Measurements from ENCODE around the gene SRRM1. TPM values are rescaled to one million over a fixed set of nuclear protein-coding genes. Genes with fewer than 3 reads are reported as not detected.
A peak's percentile ranks its signal among the peaks of the same experiment; 100 is the strongest.

Gene SRRM1
- total RNA-seq, 4 donors from 2014 or later = 61.6 to 101 (median 89.0) TPM

GRCh38 chr1:24643363-24644099 is 429 bp downstream of the SRRM1 start:
- DNase-seq (ENCODE audit: low spot score) = no peak
- no peak for TF ChIP-seq CTCF (IDR thresholded peaks at IDR 0.05)
- peak; percentile 10 for ATAC-seq (ENCODE audit: low FRiP score)

GRCh38 chr1:24644100-24644384 is 940 bp downstream of the SRRM1 start:
- TF ChIP-seq CTCF (IDR thresholded peaks at IDR 0.05) = no peak
- DNase-seq (ENCODE audit: low spot score) = no peak
- no peak for ATAC-seq (ENCODE audit: low FRiP score)

GRCh38 chr1:24648919-24649318 is 5.8 kb downstream of the SRRM1 start:
- no peak for TF ChIP-seq CTCF (IDR thresholded peaks at IDR 0.05)
- ATAC-seq (ENCODE audit: low FRiP score) = no peak

GRCh38 chr1:24652382-24652781 is 9.3 kb downstream of the SRRM1 start:
- no peak for ATAC-seq (ENCODE audit: low FRiP score)
- TF ChIP-seq CTCF (IDR thresholded peaks at IDR 0.05) = no peak

More at GRCh38 chr1:24648919-24649318, 5.8 kb downstream of the SRRM1 start:
- no peak for DNase-seq (ENCODE audit: low spot score)

GRCh38 chr1:24654010-24654409 is 10.9 kb downstream of the SRRM1 start:
- ATAC-seq (ENCODE audit: low FRiP score) (no peak), DNase-seq (ENCODE audit: low spot score) (no peak)
- TF ChIP-seq CTCF (IDR thresholded peaks at IDR 0.05) = no peak

More at GRCh38 chr1:24652382-24652781, 9.3 kb downstream of the SRRM1 start:
- DNase-seq (ENCODE audit: low spot score) = no peak

GRCh38 chr1:24656046-24656445 is 12.9 kb downstream of the SRRM1 start:
- no peak for ATAC-seq (ENCODE audit: low FRiP score)
- DNase-seq (ENCODE audit: low spot score) = no peak
- no peak for TF ChIP-seq CTCF (IDR thresholded peaks at IDR 0.05)

GRCh38 chr1:24657781-24658180 is 14.7 kb downstream of the SRRM1 start:
- ATAC-seq (ENCODE audit: low FRiP score) = no peak
- DNase-seq (ENCODE audit: low spot score) = no peak
- no peak for TF ChIP-seq CTCF (IDR thresholded peaks at IDR 0.05)
